ENCODE data around the gene GRM7.

DNA sequence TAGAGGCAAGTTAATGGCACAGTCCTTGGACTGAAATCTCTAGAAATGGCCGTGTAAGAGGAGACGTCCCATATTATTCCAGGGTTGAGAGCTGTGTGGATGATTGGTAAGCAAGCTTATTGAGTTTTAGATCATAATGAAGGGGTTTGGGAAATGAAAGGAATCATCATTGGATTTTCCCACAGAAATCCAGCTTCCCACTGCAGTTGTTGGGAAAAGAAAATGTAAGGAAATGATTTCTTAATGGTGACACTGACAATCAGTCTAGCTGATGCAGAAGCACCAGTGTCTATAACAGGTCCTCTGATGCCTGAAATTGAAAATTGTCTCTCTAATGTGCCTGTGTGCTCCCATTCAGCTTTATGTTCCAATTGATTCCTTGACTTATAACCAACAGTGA, 728.6 kb downstream of the GRM7 start:
- TF ChIP-seq, protein P1, sequence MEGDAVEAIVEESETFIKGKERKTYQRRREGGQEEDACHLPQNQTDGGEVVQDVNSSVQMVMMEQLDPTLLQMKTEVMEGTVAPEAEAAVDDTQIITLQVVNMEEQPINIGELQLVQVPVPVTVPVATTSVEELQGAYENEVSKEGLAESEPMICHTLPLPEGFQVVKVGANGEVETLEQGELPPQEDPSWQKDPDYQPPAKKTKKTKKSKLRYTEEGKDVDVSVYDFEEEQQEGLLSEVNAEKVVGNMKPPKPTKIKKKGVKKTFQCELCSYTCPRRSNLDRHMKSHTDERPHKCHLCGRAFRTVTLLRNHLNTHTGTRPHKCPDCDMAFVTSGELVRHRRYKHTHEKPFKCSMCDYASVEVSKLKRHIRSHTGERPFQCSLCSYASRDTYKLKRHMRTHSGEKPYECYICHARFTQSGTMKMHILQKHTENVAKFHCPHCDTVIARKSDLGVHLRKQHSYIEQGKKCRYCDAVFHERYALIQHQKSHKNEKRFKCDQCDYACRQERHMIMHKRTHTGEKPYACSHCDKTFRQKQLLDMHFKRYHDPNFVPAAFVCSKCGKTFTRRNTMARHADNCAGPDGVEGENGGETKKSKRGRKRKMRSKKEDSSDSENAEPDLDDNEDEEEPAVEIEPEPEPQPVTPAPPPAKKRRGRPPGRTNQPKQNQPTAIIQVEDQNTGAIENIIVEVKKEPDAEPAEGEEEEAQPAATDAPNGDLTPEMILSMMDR (IDR thresholded peaks at IDR 0.05 in 2 of 3, conservative IDR thresholded peaks at IDR 0.05 in 1 of 3; ENCODE audit: borderline replicate concordance in 1 of 3, insufficient read depth in 1 of 3, low read depth in 2 of 3, low read length in 2 of 3), result no peak
- no peak for TF ChIP-seq POLR2A (IDR thresholded peaks at IDR 0.05; ENCODE audit: borderline replicate concordance, extremely low read depth, insufficient read depth, insufficient read length)
- TF ChIP-seq ELF1 (IDR thresholded peaks at IDR 0.05; ENCODE audit: borderline replicate concordance, low read depth), result no peak
- no peak for TF ChIP-seq CBX3 (IDR thresholded peaks at IDR 0.05; ENCODE audit: low read depth)
- no peak for TF ChIP-seq CEBPB (IDR thresholded peaks at IDR 0.05; ENCODE audit: low read depth)
- TF ChIP-seq ZFX (IDR thresholded peaks at IDR 0.05), result no peak
- no peak for TF ChIP-seq EZH2 (IDR thresholded peaks at IDR 0.05)
